ENCODE data around the gene CEP112.

GRCh38 chr17:66032082-66032712, 159.7 kb downstream of the CEP112 start:
- TF ChIP-seq CTCF (IDR thresholded peaks at IDR 0.05; ENCODE audit: insufficient read depth, low read length, poor library complexity, severe bottlenecking): no peak
- TF ChIP-seq EZH2phosphoT487 (conservative IDR thresholded peaks at IDR 0.05; ENCODE audit: low read length): no peak

All from SU-DHL-6 (cell line).